ENCODE data around the gene GALNT2.

The GALNT2 gene

DNA sequence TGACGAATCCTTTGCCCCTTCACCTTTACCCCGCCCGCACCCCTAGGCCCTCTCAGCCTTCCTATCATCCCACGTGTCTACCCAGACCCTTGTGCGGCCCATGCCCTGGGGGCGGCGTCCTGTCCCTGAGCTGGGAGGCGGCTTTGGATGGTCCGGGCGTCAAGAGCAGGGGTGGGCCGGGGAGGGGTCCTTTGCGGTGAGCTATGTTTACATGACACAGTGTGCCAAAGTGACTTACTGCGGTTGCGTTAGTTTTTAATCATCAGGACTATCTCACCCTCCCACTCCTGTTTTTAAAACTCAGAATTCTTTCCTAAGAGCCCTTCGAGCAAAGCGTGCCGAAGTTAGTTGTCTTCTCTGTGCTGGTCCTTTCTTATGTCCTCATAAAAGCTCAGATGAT, 214.5 kb downstream of the GALNT2 start:
- no peaks in the 10 kb centered on the region for H3K36me3 ChIP-seq (replicated peaks; ENCODE audit: insufficient read depth, low read length)
- no peak overlapping the region for H3K9ac ChIP-seq (ENCODE audit: low read length)
- H3K27ac ChIP-seq (ENCODE audit: low read length): no peak overlapping the region
- no peak overlapping the region for H3K4me3 ChIP-seq (ENCODE audit: low read length)
- DNase-seq: no peak
- H3K9me2 ChIP-seq (replicated peaks; ENCODE audit: insufficient read depth, low read length): no peaks in the 10 kb centered on the region
- no peaks in the 10 kb centered on the region for H3K27me3 ChIP-seq (replicated peaks; ENCODE audit: insufficient read depth, low read length)
- H4K20me1 ChIP-seq (ENCODE audit: insufficient read depth, low read length): no peaks in the 10 kb centered on the region
- no peak overlapping the region for H2AFZ ChIP-seq (ENCODE audit: low read length)
- H3K4me2 ChIP-seq (ENCODE audit: low read depth, low read length): no peak overlapping the region
- H3K79me2 ChIP-seq (ENCODE audit: low read length): no peaks in the 10 kb centered on the region
- no peaks in the 10 kb centered on the region for H3K9me3 ChIP-seq (replicated peaks; ENCODE audit: insufficient read depth, low read length)
- TF ChIP-seq, protein P1, sequence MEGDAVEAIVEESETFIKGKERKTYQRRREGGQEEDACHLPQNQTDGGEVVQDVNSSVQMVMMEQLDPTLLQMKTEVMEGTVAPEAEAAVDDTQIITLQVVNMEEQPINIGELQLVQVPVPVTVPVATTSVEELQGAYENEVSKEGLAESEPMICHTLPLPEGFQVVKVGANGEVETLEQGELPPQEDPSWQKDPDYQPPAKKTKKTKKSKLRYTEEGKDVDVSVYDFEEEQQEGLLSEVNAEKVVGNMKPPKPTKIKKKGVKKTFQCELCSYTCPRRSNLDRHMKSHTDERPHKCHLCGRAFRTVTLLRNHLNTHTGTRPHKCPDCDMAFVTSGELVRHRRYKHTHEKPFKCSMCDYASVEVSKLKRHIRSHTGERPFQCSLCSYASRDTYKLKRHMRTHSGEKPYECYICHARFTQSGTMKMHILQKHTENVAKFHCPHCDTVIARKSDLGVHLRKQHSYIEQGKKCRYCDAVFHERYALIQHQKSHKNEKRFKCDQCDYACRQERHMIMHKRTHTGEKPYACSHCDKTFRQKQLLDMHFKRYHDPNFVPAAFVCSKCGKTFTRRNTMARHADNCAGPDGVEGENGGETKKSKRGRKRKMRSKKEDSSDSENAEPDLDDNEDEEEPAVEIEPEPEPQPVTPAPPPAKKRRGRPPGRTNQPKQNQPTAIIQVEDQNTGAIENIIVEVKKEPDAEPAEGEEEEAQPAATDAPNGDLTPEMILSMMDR (IDR thresholded peaks at IDR 0.05; ENCODE audit: low read length): no peak
- TF ChIP-seq EZH2 (optimal IDR thresholded peaks at IDR 0.05; ENCODE audit: low read depth, low read length) (no peak), EZH2phosphoT487 (IDR thresholded peaks at IDR 0.05; ENCODE audit: low read length) (no peak)
- no peaks in the 10 kb centered on the region for H3F3A ChIP-seq (ENCODE audit: insufficient read depth, low read length)
- H3K4me1 ChIP-seq (ENCODE audit: low read length): no peaks in the 10 kb centered on the region

DNA sequence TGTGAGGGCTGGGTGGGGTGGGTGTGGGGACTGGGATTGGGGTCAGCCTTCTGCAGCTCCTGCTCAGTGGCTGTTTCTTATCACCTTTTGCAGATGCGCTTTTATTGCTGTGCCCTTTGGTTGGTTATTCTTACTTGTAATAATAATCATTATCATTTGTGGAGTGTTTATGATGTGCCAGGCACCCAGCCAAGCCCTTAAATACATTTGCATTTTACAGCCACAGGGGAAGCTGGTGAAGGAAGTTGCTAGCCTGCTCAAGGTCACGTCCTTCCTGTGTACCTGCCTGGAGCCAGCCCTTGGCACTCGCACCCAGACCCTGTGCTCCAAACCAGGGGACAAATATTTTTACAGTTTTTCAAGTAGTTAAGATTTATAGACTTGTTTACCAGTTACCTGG, 215.1 kb downstream of the GALNT2 start:
- H3K4me2 ChIP-seq (ENCODE audit: low read depth, low read length): no peak overlapping the region
- H3K9me3 ChIP-seq (replicated peaks; ENCODE audit: insufficient read depth, low read length): no peaks in the 10 kb centered on the region
- no peak for DNase-seq
- H4K20me1 ChIP-seq (ENCODE audit: insufficient read depth, low read length): no peaks in the 10 kb centered on the region
- no peak overlapping the region for H3K9ac ChIP-seq (ENCODE audit: low read length)
- no peak for TF ChIP-seq EZH2 (optimal IDR thresholded peaks at IDR 0.05; ENCODE audit: low read depth, low read length)
- TF ChIP-seq EZH2phosphoT487 (IDR thresholded peaks at IDR 0.05; ENCODE audit: low read length): no peak
- TF ChIP-seq, protein P1 (IDR thresholded peaks at IDR 0.05; ENCODE audit: low read length): no peak
- no peak overlapping the region for H3K27ac ChIP-seq (ENCODE audit: low read length)
- no peak overlapping the region for H3K4me3 ChIP-seq (ENCODE audit: low read length)
- no peak overlapping the region for H2AFZ ChIP-seq (ENCODE audit: low read length)
- H3K79me2 ChIP-seq (ENCODE audit: low read length): no peaks in the 10 kb centered on the region
- H3K9me2 ChIP-seq (replicated peaks; ENCODE audit: insufficient read depth, low read length): no peaks in the 10 kb centered on the region
- H3K4me1 ChIP-seq (ENCODE audit: low read length): no peaks in the 10 kb centered on the region
- no peaks in the 10 kb centered on the region for H3K36me3 ChIP-seq (replicated peaks; ENCODE audit: insufficient read depth, low read length)
- H3K27me3 ChIP-seq (replicated peaks; ENCODE audit: insufficient read depth, low read length): no peaks in the 10 kb centered on the region
- no peaks in the 10 kb centered on the region for H3F3A ChIP-seq (ENCODE audit: insufficient read depth, low read length)

DNA sequence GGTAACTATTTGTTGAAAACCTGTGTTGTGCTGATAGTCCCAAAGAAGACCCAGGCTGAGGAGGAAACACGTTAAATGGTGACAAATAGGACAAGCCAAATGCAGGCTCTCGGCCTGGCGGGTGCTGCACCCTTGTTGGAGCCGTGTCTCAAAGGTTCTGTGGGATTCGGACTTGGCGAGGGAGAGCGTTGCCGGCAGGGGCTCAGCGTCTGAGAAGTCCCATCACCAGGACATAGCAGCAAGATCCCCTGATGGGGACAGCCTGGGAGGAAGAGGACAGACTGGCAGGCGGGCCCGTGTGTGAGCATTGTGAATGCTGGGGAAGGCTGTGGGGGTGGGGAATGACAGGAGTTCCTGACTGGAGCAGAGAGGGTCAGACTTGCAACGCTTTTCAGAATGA, 216.6 kb downstream of the GALNT2 start:
- TF ChIP-seq, protein P1 (IDR thresholded peaks at IDR 0.05; ENCODE audit: low read length): no peak
- no peak for TF ChIP-seq EZH2phosphoT487 (IDR thresholded peaks at IDR 0.05; ENCODE audit: low read length)
- no peak for TF ChIP-seq EZH2 (optimal IDR thresholded peaks at IDR 0.05; ENCODE audit: low read depth, low read length)
- H3K9me3 ChIP-seq (replicated peaks; ENCODE audit: insufficient read depth, low read length): no peaks in the 10 kb centered on the region
- no peaks in the 10 kb centered on the region for H3K27me3 ChIP-seq (replicated peaks; ENCODE audit: insufficient read depth, low read length)
- H4K20me1 ChIP-seq (ENCODE audit: insufficient read depth, low read length): no peaks in the 10 kb centered on the region
- H3K4me1 ChIP-seq (ENCODE audit: low read length): no peaks in the 10 kb centered on the region
- no peak overlapping the region for H3K9ac ChIP-seq (ENCODE audit: low read length)
- H3K4me3 ChIP-seq (ENCODE audit: low read length): no peak overlapping the region
- no peak overlapping the region for H3K4me2 ChIP-seq (ENCODE audit: low read depth, low read length)
- no peaks in the 10 kb centered on the region for H3K36me3 ChIP-seq (replicated peaks; ENCODE audit: insufficient read depth, low read length)
- no peaks in the 10 kb centered on the region for H3K9me2 ChIP-seq (replicated peaks; ENCODE audit: insufficient read depth, low read length)
- DNase-seq: no peak
- no peaks in the 10 kb centered on the region for H3K79me2 ChIP-seq (ENCODE audit: low read length)
- H3F3A ChIP-seq (ENCODE audit: insufficient read depth, low read length): no peaks in the 10 kb centered on the region
- H2AFZ ChIP-seq (ENCODE audit: low read length): no peak overlapping the region
- H3K27ac ChIP-seq (ENCODE audit: low read length): no peak overlapping the region

Measured in MM.1S (cell line).